Thyroid gland (tissue), 4 donors: Measurements from ENCODE around the gene IL4I1.

Source experiments
- CTCF ChIP-seq, 6 experiments: fragments of 200-600 bp in 3 of 6; fragments of 450-650 bp in 3 of 6; sonication (generic) in 3 of 6; IDR thresholded peaks; one replicate each; pipeline ENCODE4 v1.5.1; 2016 to 2019; ENCODE audit warnings: antibody characterized with exemption in 6 of 6, mild to moderate bottlenecking in 2 of 6, inconsistent platforms in 1 of 6, moderate library complexity in 1 of 6
- POLR2A ChIP-seq, 2 donors: fragments of 450-650 bp; IDR thresholded peaks; one replicate each; pipeline ENCODE4 v1.6.1; 2017; ENCODE audit warnings: antibody characterized with exemption in 2 of 2, mild to moderate bottlenecking in 2 of 2, moderate library complexity in 1 of 2

- no peak for TF ChIP-seq POLR2A (IDR thresholded peaks at IDR 0.05)
- TF ChIP-seq CTCF (IDR thresholded peaks at IDR 0.05) = no peak
These were observed 20.7 kb downstream of the IL4I1 start for GRCh38 chr19:49875857-49876421.
